Neural cell (in vitro differentiated cells): ENCODE results near the gene BRSK2. TPM values are rescaled to one million over a fixed set of nuclear protein-coding genes. Genes with fewer than 3 reads are reported as not detected.

Experiments
- H2AFZ ChIP-seq: fragments of 200-600, 300-800 bp; sonication (generic), shearing (Covaris generic); 2 replicates; pipeline ENCODE4 v1.6.0; 2014; ENCODE audit warnings: low read depth, mild to moderate bottlenecking, antibody characterized with exemption, low read length, moderate library complexity
- H3F3A ChIP-seq: fragments of 200-600 bp; shearing (Covaris generic); 2 replicates; pipeline ENCODE4 v1.6.1; 2016; ENCODE audit warnings: mild to moderate bottlenecking, moderate library complexity, mixed read lengths, antibody characterized with exemption, low read length; ENCODE audit not compliant: insufficient read depth, poor library complexity, severe bottlenecking
- H3K27ac ChIP-seq: fragments of 200-600, 300-800 bp; sonication (generic), shearing (Covaris generic); 2 replicates; pipeline ENCODE4 v1.5.1; 2014; ENCODE audit warnings: mild to moderate bottlenecking, low read length, moderate library complexity
- H3K27me3 ChIP-seq: fragments of 300-800, 200-600 bp; sonication (generic), shearing (Covaris generic); 2 replicates; pipeline ENCODE4 v1.6.0; 2014; ENCODE audit warnings: mild to moderate bottlenecking, low read depth, low read length, moderate library complexity; ENCODE audit not compliant: insufficient read depth
- H3K36me3 ChIP-seq: fragments of 300-800, 200-600 bp; sonication (generic), shearing (Covaris generic); 2 replicates; pipeline ENCODE4 v1.5.1; 2014; ENCODE audit warnings: mild to moderate bottlenecking, antibody characterized with exemption, low read length, moderate library complexity; ENCODE audit not compliant: insufficient read depth
- H3K4me2 ChIP-seq: fragments of 300-800, 200-600 bp; sonication (generic), shearing (Covaris generic); 2 replicates; pipeline ENCODE4 v1.6.0; 2014; ENCODE audit warnings: mild to moderate bottlenecking, low read length
- H3K4me3 ChIP-seq: fragments of 300-800, 200-600 bp; sonication (generic), shearing (Covaris generic); 2 replicates; pipeline ENCODE4 v1.5.1; 2014; ENCODE audit warnings: mild to moderate bottlenecking, low read length, moderate library complexity
- H3K79me2 ChIP-seq: fragments of 200-600 bp; shearing (Covaris generic); replicated peaks from 2 replicates; pipeline ENCODE4 v1.6.0; 2014; ENCODE audit warnings: mild to moderate bottlenecking, low read length, moderate library complexity; ENCODE audit not compliant: insufficient read depth
- H3K9ac ChIP-seq: fragments of 300-800, 200-600 bp; sonication (generic), shearing (Covaris generic); 2 replicates; pipeline ENCODE4 v1.6.1; 2016; ENCODE audit warnings: mild to moderate bottlenecking, low read length, mixed read lengths
- H3K9me2 ChIP-seq: fragments of 200-600 bp; shearing (Covaris generic); 2 replicates; pipeline ENCODE4 v1.6.1; 2016; ENCODE audit warnings: mild to moderate bottlenecking, low read length, mixed read lengths; ENCODE audit not compliant: insufficient read depth
- H3K9me3 ChIP-seq: fragments of 200-600, 300-800 bp; sonication (generic), shearing (Covaris generic); 2 replicates; pipeline ENCODE4 v1.6.1; 2016; ENCODE audit warnings: mild to moderate bottlenecking, mixed run types, low read length, moderate library complexity, mixed read lengths
- H4K20me1 ChIP-seq: fragments of 200-600 bp; shearing (Covaris generic); 2 replicates; pipeline ENCODE4 v1.6.1; 2016; ENCODE audit warnings: mild to moderate bottlenecking, mixed run types; ENCODE audit not compliant: insufficient read depth
- CTCF ChIP-seq: fragments of 450-650 bp; IDR thresholded peaks from 2 replicates; pipeline ENCODE4 v1.5.1; 2014; ENCODE audit warnings: antibody characterized with exemption, mild to moderate bottlenecking, moderate library complexity; ENCODE audit not compliant: poor library complexity, severe bottlenecking
- EP300 ChIP-seq: fragments of 450-650 bp; conservative IDR thresholded peaks from 2 replicates; pipeline ENCODE4 v1.6.1; 2014; ENCODE audit warnings: antibody characterized with exemption, mild to moderate bottlenecking, moderate library complexity; ENCODE audit not compliant: poor library complexity, severe bottlenecking
- EZH2 ChIP-seq: fragments of 200-600, 300-800 bp; shearing (Covaris generic), sonication (generic); IDR thresholded peaks from 2 replicates; pipeline ENCODE4 v1.6.1; 2014; ENCODE audit warnings: antibody characterized with exemption, low read length, borderline replicate concordance, mild to moderate bottlenecking; ENCODE audit not compliant: insufficient read depth, poor library complexity, severe bottlenecking
- MXI1 ChIP-seq: fragments of 450-650 bp; conservative IDR thresholded peaks from 2 replicates; pipeline ENCODE4 v1.6.1; 2014; ENCODE audit warnings: antibody characterized with exemption, mild to moderate bottlenecking; ENCODE audit not compliant: poor library complexity, severe bottlenecking
- POLR2AphosphoS5 ChIP-seq: IDR thresholded peaks from 2 replicates; pipeline ENCODE4 v1.6.1; 2012
- RAD21 ChIP-seq: fragments of 450-650 bp; conservative IDR thresholded peaks from 2 replicates; pipeline ENCODE4 v1.6.1; 2014; ENCODE audit warnings: antibody characterized with exemption, mild to moderate bottlenecking, moderate library complexity
- REST ChIP-seq: IDR thresholded peaks from 2 replicates; pipeline ENCODE4 v1.6.1; 2012; ENCODE audit warnings: borderline replicate concordance
- SMC3 ChIP-seq: fragments of 450-650 bp; conservative IDR thresholded peaks from 2 replicates; pipeline ENCODE4 v1.6.1; 2014; ENCODE audit warnings: antibody characterized with exemption, mild to moderate bottlenecking, moderate library complexity; ENCODE audit not compliant: poor library complexity
- TAF1 ChIP-seq: IDR thresholded peaks from 2 replicates; pipeline ENCODE4 v1.6.1; 2012; ENCODE audit warnings: low read depth
- polyA plus RNA-seq: library from polyadenylated mRNA; depleted of rRNA; stranded (reverse); fragments of >200 nt; gene quantifications from 2 replicates; pipeline ENCODE4 v1.2.3, GENCODE V29; 2014

BRSK2 gene
- polyA plus RNA-seq, 1 donor from 2014 or later, result 47.5 TPM

- H3K9ac ChIP-seq, result peak overlapping the region; percentile 85
- H3K9me2 ChIP-seq, result no peaks in the 10 kb centered on the region
- peaks cover 26% of the 10 kb centered on the region for H3K79me2 ChIP-seq
- H3F3A ChIP-seq, result no peaks in the 10 kb centered on the region
- no peak overlapping the region for H3K4me2 ChIP-seq
- H3K4me3 ChIP-seq, result peak overlapping the region; percentile 92
- no peaks in the 10 kb centered on the region for H3K27me3 ChIP-seq
- H3K36me3 ChIP-seq, result no peaks in the 10 kb centered on the region
- no peaks in the 10 kb centered on the region for H3K9me3 ChIP-seq
- H3K27ac ChIP-seq, result no peak overlapping the region
- peaks cover 5% of the 10 kb centered on the region for H4K20me1 ChIP-seq
- TF ChIP-seq REST, result no peak
- TF ChIP-seq EP300, result no peak
- TF ChIP-seq EZH2, result no peak
- no peak for TF ChIP-seq CTCF
- TF ChIP-seq MXI1, result no peak
- TF ChIP-seq TAF1, result no peak
- no peak for TF ChIP-seq RAD21
- TF ChIP-seq POLR2AphosphoS5, result no peak
- no peak overlapping the region for H2AFZ ChIP-seq
Measured at GRCh38 chr11:1387961-1388762, 1.6 kb upstream of the BRSK2 start.

GRCh38 chr11:1388763-1389102 lies 1.0 kb upstream of the BRSK2 start:
- no peaks in the 10 kb centered on the region for H3K9me3 ChIP-seq
- TF ChIP-seq REST, result no peak
- no peak for TF ChIP-seq SMC3
- TF ChIP-seq TAF1, result no peak
- TF ChIP-seq RAD21, result no peak
- TF ChIP-seq POLR2AphosphoS5, result no peak
- no peak for TF ChIP-seq EZH2
- no peak for TF ChIP-seq MXI1
- no peak for TF ChIP-seq CTCF
- no peak for TF ChIP-seq EP300
- peak overlapping the region; percentile 85 for H3K9ac ChIP-seq

More at GRCh38 chr11:1388763-1389102, 1.0 kb upstream of the BRSK2 start:
- H3K27me3 ChIP-seq, result no peaks in the 10 kb centered on the region
- peak overlapping the region; percentile 87 for H2AFZ ChIP-seq
- peak overlapping the region; percentile 92 for H3K4me3 ChIP-seq
- H4K20me1 ChIP-seq, result peaks cover 8% of the 10 kb centered on the region
- no peaks in the 10 kb centered on the region for H3K9me2 ChIP-seq
- H3K36me3 ChIP-seq, result no peaks in the 10 kb centered on the region
- peaks cover 32% of the 10 kb centered on the region for H3K79me2 ChIP-seq
- peak overlapping the region; percentile 72 for H3K4me2 ChIP-seq
- H3F3A ChIP-seq, result no peaks in the 10 kb centered on the region
- H3K27ac ChIP-seq, result peak overlapping the region; percentile 69
